Measurements from ENCODE around the gene WT1.
A peak's percentile ranks its signal among the peaks of the same experiment; 100 is the strongest.

Gene WT1

DNA sequence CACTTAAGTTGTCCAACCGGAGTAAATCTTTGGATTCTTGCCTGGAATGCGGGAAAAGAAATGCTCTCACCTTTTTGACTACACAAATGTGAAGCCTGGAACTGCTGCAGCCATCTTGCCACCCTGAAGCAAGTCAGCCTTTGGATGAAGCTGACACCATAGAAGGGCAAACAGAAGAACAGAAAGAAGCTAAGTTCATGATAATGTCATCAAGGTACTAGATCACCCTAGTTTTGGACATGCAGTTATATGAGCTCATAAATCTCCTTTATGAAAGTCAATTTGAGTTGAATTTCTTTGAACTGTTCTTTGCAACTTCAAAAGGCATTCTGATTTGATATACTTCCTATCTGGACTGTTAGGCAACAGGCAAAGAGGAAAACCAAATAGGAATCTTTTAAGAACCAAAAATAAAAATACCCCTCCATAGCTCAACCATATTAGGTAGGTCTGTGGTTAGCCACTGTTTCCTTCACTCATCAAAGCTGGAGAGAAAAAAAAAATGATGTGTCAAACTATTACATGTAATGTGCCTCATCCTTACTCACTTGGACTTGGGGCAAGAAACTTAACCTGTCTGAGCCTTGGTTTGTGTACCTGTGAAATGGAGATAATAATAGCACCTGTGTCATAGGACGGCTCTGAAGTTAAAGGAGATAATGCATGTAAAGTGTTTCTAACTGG, 91.9 kb downstream of the WT1 start:
- peak; percentile 9 for FAIRE-seq

DNA sequence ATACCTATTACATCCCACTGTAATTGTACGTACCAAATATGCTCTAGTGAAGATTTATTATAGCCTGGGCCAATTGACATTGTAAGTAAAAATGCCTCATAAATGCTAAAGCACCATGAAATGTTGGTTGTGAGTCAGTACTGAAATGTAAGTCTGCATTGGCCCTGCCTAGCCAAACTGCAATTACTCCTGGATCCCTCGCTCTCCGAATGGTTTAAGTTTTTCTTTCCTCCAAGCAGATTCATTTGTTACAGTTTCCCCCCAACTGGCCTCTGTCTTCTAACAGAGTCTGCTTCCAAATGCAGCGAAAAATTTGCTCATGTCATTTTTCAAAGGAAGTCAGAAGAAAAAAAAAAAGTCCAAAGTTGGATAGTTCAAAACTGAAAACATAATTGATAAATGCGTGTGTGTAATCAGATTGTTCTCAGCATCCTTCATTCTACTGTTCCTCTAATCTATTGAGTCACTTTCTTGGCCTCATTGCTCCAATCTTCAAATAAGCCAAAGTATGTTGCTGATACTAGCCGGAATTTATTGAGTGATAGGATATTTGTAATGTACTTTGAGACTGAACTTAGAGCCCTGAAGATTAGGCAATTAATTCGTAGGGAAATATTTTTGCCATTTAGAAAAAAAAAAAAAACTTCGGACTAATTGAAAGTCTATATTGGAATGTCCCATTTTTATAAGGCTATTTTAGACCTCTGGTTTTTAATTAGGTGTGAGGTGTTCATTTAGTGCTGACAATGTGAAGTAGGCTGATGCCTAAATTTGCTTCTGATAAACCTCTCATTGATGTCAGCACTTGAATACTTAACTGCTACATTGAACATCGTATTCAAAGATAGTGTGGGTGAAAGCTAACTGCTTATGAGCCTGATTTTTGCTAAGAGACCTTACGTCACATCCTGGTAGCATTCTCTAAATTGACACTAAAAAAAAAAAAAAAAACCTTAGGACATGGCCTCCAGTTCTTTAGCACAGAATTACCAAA, 93.4 kb downstream of the WT1 start:
- FAIRE-seq (no peak), DNase-seq (ENCODE audit: extremely low spot score, insufficient read length, low read depth) (no peak)

More for the DNA sequence above, 91.9 kb downstream of the WT1 start:
- no peak for DNase-seq (ENCODE audit: extremely low spot score, insufficient read length, low read depth)

GRCh38 chr11:32340181-32340580, 95.2 kb downstream of the WT1 start:
- no peak for DNase-seq (ENCODE audit: extremely low spot score, insufficient read length, low read depth)

More at GRCh38 chr11:32340181-32340580, 95.2 kb downstream of the WT1 start:
- no peak for FAIRE-seq

Measured in GM18507 (cell line).